HT-29 (cell line): Measurements from ENCODE around the gene ACAA1. TPM values are rescaled to one million over a fixed set of nuclear protein-coding genes. Genes with fewer than 3 reads are reported as not detected.
A peak's percentile ranks its signal among the peaks of the same experiment; 100 is the strongest.

Experiments
- DNase-seq: peaks from one replicate; pipeline ENCODE4 v3.0.0-alpha.2; 2015; ENCODE audit warnings: low spot score
- total RNA-seq: library from RNA; depleted of rRNA; stranded (reverse); fragments of >200 nt; shearing (Covaris generic); gene quantifications from 2 replicates; pipeline ENCODE4 v1.2.3, GENCODE V29; 2014

Gene ACAA1
- total RNA-seq, 1 experiment from 2014 or later = 84.7 TPM

DNA sequence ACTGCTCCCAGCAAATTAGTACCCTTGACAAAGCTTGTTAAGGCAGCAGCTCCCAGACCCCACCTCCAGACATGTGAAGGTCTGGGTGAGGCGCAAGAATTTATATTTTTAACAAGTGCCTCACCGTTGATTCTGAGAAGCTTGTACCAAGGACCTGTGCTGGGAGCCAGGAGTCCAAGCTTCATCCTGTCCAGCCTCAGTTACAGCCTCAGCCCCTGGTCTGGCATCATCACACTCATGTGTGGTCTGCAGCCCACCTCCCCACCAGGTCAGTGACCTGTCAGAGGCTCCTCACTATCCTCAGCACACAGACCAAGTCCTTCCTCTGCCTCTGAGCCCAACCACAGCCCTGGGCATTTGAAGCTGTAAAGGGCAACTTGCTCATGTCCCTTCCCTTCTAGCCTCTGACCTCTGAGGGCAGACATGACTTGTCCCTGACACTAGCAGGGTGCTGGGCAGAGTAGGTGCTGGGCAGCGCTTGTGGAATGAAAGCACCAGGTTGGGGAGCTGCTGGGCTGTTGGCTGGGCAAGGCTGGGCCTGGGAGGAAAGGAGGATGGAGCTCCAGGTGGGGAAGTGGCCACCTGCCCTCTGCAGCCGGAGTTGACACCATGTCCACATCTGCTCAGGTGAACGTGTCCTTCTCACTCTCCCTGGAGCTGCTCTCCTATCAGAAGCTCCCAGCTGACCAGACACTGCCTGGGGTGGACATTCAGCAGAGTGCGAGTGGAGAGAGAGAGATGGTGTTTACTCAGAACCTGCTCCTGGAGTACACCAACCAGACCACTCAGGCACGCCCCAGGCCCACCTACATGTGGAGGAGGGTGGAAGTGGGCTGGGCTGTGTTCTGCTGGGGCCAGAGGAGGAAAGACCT is 16.9 kb downstream of the ACAA1 start:
- no peak for DNase-seq

DNA sequence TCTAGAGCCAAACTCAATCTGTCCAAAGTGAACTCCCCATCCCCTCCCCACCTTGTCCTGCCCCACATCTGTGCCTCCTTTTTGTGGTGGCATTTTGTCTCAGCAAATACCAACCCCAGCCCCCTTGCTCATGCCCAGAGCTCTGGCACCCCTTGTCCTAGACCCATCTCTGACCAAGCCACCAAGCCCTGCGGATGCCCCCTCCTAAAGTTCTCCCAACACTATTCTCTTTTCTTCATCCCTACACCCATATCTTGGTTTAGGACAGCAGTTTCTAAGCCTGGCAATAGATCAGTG is 17.7 kb downstream of the ACAA1 start:
- no peak for DNase-seq

DNA sequence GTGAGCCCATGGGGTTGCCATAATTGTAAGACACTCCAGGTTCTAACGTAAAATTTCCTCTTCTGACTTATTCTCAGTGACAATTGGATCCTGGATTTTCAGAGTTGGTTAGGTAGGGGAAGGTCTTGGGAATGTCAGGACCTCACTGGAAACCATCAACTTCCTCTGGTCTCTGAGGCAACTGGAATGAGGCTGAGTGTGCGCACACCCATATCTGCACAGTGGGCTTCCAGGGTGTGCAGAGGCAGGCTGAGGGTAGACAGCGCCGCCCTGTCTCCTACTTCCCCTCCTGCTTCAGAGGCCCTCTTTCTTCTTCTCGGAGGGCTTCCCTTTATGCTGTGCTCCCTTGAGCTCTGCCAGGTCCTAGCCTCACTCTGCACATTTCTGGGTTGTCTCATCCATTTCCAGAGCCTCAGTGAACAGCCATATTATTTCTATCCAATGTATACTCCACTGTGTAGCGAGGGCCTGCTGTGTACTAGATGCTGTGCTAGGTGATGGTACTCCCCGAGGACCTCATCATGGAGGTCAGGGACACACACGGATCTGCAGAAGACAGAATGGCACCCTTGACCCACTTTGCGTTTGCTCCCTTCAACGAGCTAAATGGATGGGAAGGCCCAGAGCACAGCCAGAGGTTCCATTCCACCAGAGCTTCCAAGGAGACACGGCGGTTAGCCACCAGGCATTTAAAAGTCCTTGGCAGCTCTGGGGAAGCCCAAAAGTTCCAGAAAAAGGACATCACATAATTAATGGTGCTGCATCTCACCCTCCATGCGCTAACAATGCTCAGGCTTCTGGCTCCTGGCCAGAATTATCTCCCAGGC is 18.3 kb downstream of the ACAA1 start:
- no peak for DNase-seq

DNA sequence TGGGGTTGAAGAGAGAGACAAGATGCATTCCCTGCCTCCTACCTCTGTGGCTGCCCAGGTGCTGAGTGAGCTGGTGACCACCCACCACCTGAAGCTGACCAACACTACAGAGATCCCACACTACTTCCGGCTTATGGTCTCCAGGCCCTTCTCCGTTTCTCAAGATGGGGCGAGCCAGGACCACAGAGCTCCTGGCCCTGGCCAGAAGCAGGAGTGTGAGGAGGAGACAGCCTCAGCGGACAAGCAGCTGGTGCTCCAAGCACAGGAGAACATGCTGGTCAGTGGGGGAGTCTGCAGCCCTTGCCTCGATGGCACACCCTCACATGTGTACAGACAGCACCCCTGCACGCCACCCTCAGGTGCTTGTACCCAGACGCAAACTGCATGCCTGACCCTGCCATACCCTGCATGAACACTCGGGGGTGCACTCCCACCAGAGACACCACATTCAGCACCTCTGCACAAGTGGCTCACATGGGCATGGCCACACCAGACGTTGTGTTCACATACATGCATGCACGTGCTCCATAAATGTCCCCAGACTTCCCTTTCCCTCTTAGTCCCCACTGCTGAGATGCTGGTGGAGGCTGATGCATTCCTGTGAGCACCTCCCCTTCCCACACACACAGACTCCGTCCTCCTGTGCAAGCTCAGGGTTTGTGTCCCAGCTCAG is 19.0 kb downstream of the ACAA1 start:
- DNase-seq = peak; percentile 65

DNA sequence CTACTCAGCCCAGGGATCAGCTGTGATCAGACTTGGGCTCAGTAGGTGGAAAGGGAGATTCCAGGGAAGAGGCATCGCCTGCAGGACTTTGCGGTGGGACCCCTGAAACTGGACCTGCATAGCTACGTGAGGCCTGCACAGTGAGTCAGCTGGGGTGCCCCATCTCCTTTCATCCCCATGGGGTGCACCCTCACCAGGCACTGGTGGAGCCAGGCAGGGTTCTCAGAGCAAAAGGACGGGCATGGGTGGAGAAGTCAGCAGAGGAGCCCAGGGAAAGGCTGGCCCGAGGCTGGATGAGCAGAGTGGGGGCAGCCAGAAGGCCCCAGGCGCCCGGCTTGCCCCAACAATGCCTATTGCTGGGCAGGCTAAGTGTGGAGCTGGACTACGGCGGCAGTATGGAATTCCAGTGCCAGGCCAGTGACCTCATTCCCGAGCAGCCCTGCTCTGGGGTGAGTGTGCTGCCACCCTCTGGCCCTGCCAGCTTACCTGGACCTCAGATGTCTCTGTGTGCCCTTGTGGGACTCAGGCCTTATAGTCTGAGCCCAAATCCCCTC is 19.7 kb downstream of the ACAA1 start:
- DNase-seq = peak; percentile 44

DNA sequence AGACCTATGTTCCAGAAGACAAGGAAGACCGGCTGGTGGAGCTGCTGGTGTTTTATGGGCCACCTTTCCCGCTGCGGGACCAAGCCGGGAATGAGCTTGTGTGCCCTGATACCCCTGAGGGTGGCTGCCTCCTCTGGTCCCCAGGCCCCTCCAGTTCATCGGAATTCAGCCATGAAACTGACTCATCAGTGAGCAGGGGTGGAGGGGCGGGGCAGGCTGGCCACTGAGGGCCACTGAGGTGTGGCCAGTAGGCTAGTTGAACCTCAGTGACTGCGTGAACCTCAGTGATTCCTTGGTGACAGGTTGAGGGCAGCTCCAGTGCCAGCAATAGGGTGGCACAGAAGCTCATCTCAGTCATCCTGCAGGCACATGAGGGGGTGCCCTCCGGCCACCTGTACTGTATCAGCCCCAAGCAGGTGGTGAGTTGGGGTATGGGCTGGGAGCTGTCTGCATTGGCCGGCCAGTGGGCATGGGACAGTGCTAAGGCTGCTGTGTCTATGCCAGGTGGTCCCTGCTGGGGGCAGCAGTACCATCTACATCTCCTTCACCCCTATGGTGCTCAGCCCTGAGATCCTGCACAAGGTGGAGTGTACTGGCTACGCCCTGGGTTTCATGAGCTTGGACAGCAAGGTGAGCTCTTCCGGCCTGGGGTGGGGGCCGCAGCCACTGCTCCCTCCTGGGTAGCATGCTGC is 20.3 kb downstream of the ACAA1 start:
- DNase-seq = peak; percentile 8

DNA sequence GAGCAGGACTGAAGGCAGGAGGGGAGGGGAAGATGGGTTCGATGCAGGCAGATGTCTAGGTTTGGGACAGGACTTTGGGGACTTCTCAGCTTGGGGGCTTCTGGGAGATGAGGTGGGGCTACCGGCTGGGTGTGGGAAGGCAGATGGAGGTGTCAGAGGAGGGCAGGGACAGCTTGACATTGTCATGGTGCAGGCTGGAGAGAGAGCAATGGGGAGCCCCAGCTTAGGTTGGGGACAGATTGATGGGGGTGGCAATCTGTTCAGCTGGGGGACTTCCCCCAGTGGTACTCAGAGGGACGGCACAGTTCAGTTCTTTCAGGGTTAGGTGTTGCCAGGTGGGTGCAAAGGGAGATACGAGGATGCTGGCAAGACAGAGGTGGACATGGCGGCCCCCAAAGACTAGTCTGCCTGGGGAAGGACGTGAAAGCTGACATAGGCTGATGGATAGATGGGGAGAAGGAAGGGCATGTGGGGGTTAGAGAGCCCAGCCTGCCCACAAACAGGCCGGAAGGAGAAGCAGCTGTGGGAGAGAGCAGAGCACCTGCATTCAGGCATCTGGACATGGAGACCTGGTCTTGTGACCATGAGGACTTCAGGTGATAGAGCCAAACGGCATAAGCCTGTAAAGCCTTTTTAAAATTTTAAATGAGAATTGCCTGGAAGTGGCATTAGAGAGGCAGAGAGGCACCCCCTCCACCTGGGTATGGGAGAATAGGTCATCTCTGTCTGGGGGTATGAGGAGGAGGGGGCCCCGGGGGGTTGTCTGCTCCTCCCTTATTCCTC is 21.1 kb downstream of the ACAA1 start:
- no peak for DNase-seq

DNA sequence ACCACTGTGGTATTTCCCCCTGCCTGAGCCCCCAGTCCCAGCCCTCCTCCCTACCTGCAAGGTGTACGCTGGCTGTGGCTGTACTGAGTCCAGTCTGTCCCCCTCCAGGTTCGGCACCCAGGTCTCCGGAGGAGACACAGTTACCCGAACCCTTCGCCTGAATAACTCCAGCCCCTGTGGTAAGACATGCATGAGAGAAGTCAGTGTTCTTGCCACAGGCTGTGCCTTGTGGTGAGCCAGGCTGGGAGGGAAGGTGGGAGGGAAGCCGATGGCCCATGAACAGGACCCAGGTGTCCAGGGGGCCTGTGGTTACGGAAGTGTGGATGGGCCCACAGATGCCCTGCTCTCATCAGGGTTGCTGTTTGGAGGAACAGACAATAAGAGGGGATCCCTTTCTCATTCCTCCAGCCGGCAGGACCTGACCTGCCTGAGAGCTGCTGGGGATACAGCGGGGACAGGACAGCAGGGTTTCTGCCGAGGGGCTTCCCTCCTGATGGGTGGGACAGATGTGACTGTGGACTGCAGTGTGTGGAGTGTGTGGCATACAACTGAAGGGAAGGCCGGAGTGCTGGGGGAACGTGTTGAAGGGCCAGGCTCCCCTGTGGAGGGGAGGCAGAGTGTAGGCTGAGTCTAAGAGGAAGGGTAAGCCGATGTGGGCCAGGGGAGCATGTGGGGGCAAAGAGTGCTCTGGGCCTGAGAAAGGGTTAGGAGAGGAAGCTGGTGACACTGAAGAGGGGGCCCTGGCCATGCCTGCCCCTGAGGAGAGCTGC is 21.9 kb downstream of the ACAA1 start:
- no peak for DNase-seq

DNA sequence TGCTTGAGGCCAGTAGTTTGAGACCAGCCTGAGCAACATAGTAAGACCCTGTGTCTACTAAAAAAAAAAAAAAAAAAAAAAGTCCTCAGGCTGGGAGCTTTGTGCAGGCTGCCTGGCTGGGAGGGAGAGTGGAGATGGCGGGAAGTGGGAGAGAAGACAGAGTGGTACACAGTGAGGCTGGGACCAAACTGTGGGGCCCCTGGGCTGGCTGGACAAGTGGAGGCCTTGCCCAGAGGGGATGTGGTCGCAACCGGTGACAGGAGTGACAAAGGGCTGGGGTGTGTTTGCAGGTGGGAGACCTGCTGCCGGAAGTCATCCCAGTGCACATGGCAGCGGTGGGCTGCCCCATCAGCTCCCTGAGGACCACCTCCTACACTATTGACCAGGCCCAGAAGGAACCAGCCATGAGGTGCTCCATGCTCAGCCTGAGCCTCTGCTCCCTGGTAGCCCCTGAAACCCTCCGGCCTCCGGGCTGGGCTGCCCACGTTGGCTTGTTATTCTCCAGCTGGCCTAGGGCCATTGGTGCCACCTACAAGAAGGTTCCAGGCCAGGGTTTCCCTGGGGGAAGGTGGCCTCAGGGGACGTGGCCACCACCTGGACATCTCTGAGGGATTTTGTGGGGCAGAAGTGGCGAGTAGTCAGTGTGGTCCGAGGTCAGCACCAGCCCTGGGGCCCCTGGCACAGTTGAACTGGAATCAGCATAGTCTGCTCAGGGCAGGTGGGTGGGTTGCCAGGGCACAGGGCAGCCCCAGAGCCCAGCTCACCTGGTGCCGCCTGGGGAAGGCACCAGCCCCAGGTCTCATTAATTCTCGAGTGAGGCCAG is 22.7 kb downstream of the ACAA1 start:
- DNase-seq = no peak

DNA sequence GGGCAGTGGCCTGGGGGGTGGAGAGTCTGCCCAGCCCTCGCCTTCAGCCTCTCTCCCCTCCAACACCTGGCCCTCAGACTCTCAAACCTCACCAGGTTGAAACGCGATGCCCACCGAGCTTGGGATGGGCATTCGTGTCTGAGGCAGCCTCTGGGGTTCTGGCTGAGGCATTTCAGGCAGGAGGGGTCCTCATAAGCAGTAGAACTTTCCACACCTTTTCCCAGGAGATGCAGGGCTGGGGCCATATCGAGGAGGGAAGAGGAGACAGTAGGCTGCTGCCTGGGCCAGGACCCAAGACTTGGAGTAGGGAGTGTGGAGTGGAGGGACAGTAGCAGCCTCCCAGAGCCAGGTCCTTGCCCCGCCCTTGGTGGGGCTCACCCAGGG is 24.6 kb downstream of the ACAA1 start:
- no peak for DNase-seq

DNA sequence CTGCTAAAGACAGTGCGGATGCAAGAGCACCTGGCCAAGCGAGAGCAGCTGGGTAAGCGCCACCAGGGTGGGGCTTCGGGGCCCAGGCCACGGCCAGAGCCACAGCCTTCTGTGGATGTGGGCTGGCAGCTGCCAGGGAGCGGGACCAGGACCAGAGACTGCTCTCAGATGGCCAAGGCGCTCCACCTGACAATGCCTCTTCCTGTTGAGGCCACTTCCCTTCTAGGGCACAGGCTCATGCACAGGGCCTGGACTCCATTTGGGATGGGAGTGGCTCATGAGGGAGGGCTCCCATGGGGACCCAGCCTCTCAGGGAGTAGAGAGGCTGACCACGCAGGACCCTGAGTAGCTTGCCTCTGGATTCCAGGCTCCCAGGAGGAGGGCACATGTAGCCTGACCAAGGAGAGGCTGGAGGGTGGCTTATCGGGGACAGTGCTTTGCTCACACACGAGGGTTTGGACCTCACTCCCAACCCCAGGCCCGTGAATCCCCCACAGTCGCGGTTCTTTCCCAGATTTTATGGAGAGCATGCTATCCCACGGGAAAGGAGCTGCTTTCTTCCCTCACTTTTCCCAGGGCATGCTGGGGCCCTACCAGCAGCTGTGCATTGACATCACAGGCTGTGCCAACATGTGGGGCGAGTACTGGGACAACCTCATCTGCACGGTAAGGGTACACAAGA is 25.1 kb downstream of the ACAA1 start:
- no peak for DNase-seq

DNA sequence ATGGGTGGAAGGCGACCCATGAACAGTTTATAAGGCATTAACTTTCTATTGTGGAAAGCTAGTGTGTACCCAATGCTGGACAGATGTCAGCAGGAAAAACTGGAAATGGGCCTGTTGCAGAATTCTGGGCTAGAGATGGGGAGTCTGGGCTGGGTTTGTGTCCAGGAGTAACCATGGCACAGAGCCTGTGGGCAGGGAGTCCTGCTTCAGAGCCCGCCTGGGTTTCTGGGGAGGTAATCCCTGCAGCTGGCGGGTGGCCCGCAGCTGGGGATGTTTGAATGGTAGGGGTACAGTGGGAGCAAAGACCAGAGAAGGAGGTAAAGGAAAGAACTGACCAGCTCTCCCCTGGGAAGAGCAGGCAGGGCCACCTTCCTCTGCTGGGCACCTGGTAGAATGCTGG is 25.7 kb downstream of the ACAA1 start:
- no peak for DNase-seq

DNA sequence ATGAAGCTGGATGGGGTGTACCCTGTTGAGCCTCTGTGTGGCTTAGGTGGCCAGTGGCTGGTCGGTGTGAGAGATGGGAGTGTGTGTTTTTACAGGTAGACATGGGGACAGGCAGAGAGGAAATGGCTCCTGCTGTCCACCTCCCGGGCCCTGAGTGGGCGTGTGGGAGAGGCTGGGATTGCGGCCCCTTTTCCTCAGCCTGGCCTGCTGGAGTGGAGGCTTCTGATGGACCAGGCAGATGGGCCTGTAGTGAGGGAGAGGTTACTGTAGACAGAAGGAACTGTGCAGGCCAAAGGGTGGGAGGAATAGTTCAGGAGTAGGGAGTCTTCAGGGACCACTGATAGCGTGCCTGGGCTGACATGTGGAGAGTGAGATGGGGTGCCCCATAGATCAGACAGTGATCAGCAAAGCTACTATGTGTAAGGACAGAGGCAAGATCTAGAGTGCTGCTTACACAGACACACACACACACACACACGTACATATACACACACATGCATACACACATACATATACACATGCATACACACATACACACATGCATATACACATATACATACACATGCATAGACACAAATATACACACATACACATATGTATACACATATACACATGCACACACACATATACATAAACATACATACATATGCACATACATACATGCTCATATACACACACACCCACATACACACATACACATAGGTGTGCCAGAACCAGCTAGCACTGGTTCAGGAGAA is 26.4 kb downstream of the ACAA1 start:
- no peak for DNase-seq

DNA sequence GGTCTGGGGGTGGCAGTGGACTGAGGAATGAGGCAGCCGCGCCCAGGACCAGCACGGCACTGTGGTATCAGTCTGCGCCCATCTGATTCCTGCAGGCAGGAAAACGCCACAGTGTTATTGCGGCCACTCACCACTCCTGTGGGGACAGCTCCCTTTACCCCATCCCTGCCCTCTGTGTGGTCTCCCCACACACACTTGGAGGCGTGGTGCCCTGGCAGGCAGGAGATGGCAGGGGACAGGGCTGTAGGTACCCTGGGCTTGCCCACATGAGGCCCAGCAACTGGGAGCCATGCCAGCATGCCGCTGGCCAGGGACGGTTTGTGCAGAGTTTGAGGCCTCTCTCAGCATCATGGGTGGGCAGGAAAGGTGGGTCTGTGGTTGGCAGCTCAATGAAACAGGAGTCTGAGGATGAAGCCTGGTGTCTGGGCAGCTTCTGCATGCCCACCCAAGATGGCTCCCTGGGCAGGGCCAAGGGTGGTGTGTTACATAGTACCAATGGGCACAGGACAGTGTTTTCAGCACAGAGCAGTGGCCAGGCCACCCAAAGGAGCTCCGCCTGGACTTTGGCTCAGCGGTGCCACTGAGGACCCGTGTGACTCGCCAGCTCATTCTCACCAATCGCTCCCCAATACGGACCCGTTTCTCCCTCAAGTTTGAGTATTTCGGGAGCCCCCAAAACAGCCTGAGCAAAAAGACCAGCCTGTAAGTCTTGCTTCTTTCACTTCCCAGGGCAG is 27.2 kb downstream of the ACAA1 start:
- DNase-seq = no peak

DNA sequence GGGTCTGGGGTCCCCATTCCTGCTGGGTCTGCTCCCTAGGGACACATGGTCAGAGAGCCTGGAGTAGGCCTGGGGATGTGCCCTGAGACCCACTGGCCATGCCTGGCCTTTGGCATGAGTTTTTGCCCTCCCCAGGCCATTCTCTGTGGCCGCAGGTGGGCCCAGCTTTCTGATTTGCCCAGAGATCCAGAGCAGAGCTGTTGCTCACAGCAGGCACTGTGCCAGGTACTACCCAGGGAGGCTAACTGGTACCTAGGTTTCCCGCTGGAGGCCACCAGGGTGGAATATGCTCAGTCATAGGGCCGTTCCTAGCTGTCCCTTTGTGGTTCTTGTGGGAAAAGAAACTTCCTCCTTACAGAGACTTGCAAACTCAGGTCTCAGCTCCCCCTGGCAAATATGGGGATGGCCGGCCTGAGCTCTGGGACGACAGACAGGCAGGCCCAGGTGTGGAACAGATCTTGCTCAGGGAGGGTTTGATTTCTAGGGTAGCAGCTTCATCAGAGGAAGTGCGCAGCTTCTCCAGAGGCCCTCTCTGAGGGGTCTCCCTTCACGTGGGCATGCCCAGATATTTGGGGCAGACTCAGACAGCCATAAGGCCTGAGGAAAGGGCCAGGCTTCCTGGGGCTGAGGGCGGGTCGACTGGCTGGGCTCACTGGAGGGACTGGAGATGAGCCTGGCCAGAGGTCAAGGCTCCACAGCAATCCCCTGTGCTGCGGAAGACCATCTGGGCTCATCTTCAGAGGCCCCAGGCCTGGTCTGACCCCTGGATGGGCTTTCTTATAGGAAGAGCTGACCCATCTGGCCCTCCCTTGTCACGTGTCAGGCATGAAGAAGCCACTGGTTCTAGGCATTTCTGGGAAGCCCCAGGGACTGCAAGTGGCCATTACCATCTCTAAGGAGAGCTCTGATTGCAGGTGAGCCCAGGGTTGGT is 28.0 kb downstream of the ACAA1 start:
- no peak for DNase-seq
